Stimulated activated CD4-positive, alpha-beta T cell treated with anti-CD3 and anti-CD28 coated beads, Interleukin-2, amount 100 ng/mL, for 4 hours (primary cell): Measurements from ENCODE around the gene ELMO1.

Source experiments
- DNase-seq: peaks from one replicate; pipeline ENCODE4 v3.0.0-alpha.2; 2020; ENCODE audit warnings: low read depth

ELMO1 gene

GRCh38 chr7:37096341-37096740 is 352.3 kb downstream of the ELMO1 start:
- DNase-seq: no peak

DNA sequence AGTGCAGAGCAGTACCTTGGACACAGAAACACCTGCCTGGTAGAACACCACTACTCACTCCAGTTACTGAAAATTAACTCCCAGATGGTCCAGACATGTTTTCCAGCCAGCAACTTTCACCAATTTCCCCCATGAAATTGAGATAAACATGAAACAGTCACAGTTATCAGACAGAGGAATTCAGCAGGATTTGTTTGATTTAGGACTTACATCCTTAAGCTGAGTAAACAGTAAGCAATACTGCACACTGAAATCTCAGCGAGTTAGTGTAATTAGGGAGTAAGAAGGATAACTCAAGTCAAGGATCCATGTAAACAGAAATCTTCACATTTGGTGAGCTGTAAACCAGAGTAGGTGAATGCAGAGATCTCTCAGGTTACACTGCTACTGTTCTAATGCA is 353.5 kb downstream of the ELMO1 start:
- no peak for DNase-seq

DNA sequence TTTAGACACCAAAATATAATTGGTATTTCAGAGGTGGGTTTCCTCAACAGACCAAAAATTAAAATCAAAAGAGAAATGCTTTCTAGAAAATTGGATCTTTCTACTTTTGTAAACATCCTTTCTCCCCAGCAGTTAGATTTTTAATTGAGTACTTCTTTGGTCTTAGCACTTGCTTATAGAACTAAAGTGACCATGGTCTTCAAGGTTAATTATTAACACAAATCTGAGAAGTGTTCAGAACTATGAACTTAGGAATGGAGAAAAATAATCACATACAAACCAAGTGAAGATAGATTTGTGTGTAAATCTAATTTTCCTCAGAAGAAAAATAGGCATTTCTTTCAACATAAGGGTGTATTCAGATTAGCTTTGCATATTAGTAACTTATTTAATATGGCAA is 355.4 kb downstream of the ELMO1 start:
- no peak for DNase-seq

DNA sequence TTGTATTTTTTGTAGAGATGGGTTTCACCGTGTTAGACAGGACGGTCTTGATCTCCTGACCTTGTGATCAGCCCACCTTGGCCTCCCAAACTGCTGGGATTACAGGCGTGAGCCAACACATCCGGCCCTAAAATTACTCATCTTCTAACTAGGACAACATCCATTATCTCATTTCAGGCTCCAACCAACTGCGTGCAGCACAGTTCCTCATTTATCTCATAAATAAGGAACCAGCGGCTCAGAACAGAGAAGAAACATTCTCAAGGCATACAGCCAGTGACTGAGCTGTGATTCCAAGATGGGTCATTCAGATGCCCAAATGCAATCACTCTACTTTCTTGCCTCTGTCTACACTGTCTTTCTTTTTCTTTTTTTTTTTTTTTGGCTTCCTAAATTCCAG is 356.1 kb downstream of the ELMO1 start:
- DNase-seq: no peak

DNA sequence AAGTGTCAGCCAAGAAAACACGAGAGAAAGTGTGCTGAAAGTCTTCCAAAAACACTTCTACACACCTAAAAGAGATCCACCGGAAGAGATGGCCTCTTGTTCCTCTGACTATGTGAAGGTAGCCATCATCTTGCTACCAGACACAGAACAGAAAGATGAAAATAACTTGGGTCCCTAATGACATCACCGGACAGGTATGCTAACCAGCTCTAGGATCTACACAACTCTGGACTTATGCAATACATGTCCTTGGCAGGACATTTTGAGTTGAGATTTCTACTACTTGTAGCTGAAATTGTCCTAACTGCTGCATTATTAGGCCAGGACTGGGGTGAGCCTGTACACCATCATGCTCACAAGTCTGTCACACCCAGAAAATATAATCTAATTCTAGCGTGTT is 358.7 kb downstream of the ELMO1 start:
- no peak for DNase-seq

GRCh38 chr7:37085600-37085999 is 363.1 kb downstream of the ELMO1 start:
- DNase-seq: no peak

DNA sequence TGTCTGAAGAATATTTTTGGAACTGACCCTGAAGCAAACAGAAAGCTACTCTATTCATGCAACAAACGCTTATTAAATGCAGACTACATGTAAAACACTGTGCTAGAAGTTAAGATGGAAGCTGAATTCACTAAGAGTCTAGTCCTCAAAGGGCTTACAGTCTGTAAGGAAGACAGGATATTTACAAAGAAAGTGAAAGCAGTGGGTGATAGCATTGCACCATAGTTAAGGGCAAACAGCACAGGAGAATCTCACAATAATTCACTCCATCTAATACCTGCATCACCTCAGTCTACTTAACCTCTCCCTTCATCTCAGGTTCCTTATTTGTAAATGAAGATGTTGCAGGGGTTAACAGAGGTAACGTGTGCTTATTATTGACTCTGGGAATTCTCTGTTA is 364.4 kb downstream of the ELMO1 start:
- no peak for DNase-seq

GRCh38 chr7:37083311-37084096 is 365.2 kb downstream of the ELMO1 start:
- DNase-seq: no peak

DNA sequence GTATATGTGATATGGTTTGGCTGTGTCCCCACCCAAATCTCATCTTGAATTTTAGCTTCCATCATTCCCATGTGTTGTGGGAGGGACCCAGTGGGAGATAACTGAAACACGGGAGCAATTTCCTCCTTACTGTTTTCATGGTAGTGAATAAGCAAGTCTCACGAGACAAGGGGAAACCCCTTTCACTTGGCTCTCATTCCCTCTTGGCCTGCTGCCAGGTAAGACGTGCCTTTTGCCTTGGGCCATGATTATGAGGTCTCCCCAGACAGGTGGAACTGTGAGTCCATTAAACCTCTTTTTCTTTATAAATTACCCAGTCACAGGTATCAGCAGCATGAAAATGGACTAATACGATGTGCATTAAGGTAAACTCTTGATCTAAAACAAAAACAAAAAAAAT is 367.2 kb downstream of the ELMO1 start:
- DNase-seq: peak; percentile 9

GRCh38 chr7:37079420-37079819 is 369.2 kb downstream of the ELMO1 start:
- DNase-seq: no peak

DNA sequence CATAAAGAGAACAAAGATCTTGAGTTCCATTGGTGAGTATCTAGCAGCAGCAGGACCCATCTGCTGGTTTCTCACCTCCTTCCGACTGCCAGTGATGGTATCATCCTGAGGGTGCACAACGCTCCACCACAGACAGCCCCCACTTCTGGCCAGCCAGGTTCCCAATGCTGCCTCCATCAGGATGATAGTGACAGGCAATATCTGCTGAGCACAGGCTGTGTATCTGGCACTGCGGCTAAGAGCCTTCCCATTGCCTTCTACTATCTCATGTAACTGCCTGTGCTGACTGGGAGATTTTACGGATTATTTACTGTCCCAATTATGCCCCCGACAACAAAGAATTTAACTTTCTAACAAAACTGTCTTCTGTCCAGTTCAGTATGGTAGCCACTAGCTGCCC is 372.0 kb downstream of the ELMO1 start:
- no peak for DNase-seq

DNA sequence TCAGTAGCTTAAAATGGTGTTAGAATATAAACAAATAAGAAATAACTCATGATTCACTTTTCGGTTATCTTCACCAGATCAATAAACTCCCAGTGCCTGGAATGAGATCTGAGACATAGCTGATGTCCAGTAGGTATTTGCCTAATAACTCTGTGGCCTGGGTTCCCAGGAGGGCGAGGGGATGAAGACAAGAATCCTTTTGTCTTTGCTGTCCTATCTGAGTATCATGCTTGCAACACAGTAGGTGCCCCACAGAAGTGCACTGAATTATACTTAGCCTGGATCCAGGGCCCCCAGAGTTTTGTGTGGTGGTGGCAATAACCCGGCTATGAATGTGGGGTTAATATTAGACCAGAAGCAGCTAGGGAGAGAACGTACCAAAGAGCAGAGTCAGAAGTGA is 374.3 kb downstream of the ELMO1 start:
- no peak for DNase-seq

GRCh38 chr7:37071124-37071523 is 377.5 kb downstream of the ELMO1 start:
- DNase-seq: no peak

GRCh38 chr7:37070471-37070870 is 378.2 kb downstream of the ELMO1 start:
- no peak for DNase-seq

DNA sequence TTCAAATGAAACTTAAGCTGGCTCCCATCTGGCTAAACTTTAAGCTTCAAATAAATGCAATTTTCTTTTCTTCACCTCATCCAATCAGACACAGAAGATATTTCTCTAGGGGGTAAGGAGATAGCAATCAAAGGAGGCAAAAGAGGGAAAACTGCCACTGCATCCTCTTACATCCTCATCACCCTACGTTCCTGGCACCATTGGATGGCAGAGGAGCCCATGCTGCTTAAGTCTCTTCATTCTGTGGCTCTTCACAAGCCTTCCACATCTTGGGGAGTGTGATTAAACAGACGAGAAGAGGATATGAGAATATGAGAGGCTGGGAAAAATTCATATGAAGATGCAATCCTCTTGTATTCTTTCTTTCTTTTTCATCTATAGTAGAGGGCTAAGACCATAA is 378.6 kb downstream of the ELMO1 start:
- no peak for DNase-seq

- no peak for DNase-seq
Measured at GRCh38 chr7:37069336-37069735, 379.3 kb downstream of the ELMO1 start.

GRCh38 chr7:37068902-37069301 is 379.8 kb downstream of the ELMO1 start:
- no peak for DNase-seq

DNA sequence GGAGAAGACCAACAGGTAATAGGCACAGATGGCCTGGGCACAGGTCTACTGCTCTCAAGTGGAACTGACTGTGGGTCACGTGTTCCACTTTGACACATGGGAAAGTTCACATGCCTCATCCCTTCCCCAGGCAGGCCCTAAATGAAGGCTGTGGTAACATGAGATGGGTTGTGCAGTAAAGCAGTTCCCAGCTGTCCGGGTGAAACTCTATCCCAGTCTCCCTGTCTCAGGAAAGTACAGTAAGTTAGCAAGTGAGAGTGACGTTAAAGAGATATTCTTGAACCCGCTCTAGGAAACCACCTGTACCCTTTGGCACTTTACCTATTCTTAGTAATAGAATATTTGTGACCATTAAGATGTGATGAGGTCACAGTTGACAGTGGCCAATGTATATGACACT is 380.6 kb downstream of the ELMO1 start:
- DNase-seq: no peak

DNA sequence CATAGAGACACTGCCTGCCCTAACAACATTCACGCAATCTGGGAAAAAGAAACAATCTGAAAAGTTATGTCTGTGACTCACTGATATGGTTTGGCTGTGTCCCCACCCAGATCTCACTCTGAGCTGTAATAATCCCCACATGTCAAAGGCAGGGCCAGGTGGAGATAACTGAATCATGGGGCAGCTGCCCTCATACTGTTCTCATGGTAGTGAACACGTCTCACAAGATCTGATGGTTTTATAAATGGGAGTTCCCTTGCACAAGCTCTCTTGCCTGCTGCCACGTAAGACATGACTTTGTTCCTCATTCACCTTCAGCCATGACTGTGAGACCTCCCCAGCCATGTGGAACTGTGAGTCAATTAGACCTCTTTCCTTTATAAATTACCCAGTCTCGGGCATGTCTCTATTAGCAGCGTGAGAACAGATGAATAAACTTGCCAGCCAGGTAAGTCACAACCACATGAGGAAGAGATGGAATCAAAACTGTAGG is 382.8 kb downstream of the ELMO1 start:
- DNase-seq: no peak

GRCh38 chr7:37062560-37062859 is 386.2 kb downstream of the ELMO1 start:
- no peak for DNase-seq

DNA sequence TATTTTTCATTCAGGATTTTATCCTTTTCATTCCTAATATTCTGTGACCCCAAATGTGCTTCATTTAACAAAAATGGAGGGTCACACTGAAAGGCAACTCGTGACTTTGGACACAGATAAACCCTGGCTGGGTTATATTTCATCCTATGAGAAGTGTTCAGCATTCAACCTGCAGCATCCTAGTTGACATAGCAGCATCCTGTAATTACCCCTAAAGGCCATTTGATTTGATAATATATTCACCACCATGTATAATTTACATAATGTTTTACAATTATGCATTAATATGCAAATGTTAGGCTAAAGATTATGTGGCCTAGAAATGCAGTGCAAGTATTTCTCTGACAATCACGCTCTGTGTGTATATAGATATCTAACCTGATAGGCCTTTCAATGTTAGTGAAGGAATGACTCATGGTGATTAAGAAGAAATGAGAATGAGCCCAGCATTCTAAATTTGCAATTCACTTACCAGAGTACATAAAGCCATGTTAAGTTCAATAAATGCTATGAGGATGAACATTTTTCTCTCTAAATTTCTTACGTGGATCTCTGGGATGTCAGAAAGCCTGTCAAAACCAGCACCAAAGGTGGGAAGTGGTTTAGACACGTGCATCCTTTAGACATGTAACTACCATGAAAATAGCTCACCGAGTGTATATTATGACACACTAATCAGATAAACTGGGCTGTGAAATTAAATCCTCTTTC is 386.7 kb downstream of the ELMO1 start:
- DNase-seq: no peak

- DNase-seq: no peak
Measured at GRCh38 chr7:37056234-37056912, 392.3 kb downstream of the ELMO1 start.

- DNase-seq: no peak
Measured at GRCh38 chr7:37054624-37055241, 393.9 kb downstream of the ELMO1 start.
